Astrocyte (in vitro differentiated cells and primary cell): ENCODE results near the gene NBPF3.

Experiments used
- CTCF ChIP-seq: IDR thresholded peaks from 2 replicates; pipeline ENCODE4 v1.5.1; 2011; ENCODE audit warnings: low read depth, mild to moderate bottlenecking, inconsistent platforms, low read length, moderate library complexity; ENCODE audit not compliant: insufficient read depth
- EZH2 ChIP-seq: IDR thresholded peaks from 2 replicates; pipeline ENCODE4 v1.6.1; 2012; ENCODE audit warnings: mild to moderate bottlenecking, low read length, inconsistent platforms; ENCODE audit not compliant: insufficient read depth

- TF ChIP-seq CTCF (no peak), EZH2 (no peak)
Measured at GRCh38 chr1:21517161-21517589, 77.2 kb downstream of the NBPF3 start.
